TTC549 (cell line): ENCODE results near the gene FRY.

ENCODE experiments used
- FAIRE-seq: peaks from 2 replicates; lab custom pipeline; 2012; peaks lifted over from hg19 to GRCh38; lab: Jason Lieb, UNC

Gene FRY

DNA sequence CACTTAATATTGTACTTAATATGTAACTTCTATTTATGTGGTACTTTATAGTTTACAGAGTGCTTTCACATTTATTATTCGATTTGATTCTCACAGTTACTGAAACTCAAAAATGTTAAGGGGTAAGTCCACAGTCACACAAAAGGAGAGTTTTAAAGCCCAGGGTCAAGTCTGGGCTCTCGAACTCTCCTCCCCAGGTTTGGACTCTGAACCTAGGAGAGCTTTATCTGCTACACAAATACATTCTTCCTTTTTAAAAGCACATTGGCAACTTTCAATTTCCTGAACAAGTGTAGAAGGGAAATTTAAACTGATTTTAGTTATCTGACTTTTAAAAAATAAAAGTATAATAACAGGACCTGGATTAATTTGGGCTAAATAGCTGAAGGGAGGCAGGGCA lies 144.4 kb downstream of the FRY start:
- no peak for FAIRE-seq

- FAIRE-seq = no peak
Observed at GRCh38 chr13:32176696-32177095, 145.1 kb downstream of the FRY start.

- FAIRE-seq = no peak
Observed at GRCh38 chr13:32178763-32179162, 147.2 kb downstream of the FRY start.

GRCh38 chr13:32179708-32180107 lies 148.1 kb downstream of the FRY start:
- no peak for FAIRE-seq

DNA sequence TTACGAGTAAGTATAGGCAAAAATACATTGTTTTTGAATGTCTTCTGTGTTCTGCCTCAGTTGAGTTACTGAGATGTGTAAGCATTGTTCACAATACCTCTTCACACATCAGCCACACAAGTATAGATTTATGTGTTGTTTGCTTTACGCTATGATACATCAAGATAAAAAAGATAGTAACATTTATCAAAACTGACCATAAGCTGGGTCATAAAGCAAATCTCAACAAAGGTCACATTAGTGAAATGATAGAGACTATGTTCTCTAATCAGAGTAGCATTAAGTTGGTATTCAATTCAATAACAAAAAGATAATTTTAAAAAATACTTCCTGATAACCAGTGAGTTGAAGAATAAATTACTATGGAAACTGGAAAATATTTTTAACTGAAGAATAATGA lies 156.1 kb downstream of the FRY start:
- no peak for FAIRE-seq

GRCh38 chr13:32191452-32191998 lies 160.0 kb downstream of the FRY start:
- FAIRE-seq = no peak

- FAIRE-seq = no peak
Observed at GRCh38 chr13:32195713-32196112, 164.1 kb downstream of the FRY start.

GRCh38 chr13:32199168-32199567 lies 167.6 kb downstream of the FRY start:
- FAIRE-seq = no peak

GRCh38 chr13:32200741-32201140 lies 169.2 kb downstream of the FRY start:
- no peak for FAIRE-seq

DNA sequence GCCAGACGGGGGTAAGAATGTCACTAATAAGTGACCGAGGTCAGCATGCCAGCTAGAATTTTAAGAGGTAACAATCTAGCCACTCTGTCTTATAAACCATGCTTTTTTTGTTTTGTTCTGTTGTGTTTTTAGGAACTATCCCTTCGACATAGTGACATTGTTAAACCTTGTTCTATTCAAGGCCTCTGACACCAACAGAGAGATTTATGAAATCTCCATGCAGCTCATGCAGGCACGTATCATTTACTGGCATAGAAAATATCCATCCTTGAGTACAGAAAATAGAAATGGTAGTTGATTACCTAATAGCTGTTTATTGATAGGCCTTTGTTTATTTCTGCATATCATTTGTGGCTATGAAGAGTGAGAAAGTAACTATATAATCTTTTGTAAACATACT lies 170.2 kb downstream of the FRY start:
- FAIRE-seq = no peak

GRCh38 chr13:32202268-32202667 lies 170.7 kb downstream of the FRY start:
- no peak for FAIRE-seq

GRCh38 chr13:32203221-32203620 lies 171.6 kb downstream of the FRY start:
- FAIRE-seq = no peak

- no peak for FAIRE-seq
Observed at GRCh38 chr13:32203736-32204135, 172.2 kb downstream of the FRY start.

- FAIRE-seq = no peak
Observed at GRCh38 chr13:32205431-32206096, 174.0 kb downstream of the FRY start.

DNA sequence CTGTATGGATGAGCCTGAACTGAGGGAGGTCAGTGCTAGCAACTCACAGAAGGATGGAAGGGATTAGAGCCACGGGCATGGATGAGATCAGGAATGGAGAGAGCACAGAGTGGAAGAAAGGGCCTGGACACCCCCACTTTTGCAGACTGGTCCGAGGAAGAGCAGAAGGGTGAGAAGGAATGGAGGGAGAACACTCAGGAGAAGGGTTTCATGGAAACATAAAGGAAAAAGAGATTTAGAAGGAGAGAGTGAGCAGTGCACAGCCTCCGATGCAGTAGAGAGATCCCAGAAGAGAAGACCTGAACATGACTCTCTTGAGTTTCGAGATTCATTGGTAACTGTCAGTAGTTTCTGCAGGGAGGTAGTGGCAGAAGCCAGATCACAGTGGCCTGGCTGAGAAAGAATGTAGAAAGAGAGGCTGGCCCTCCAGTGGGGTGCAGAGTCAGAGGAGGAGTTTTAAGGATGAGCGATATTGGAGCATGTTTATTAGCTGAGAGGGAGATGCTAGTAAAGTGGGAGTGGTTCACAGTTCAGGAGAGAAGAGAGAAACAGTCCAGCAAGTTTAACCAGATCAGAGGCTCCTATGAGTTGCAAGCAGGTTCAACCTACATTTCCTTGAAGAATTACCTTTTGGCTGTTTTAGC lies 174.6 kb downstream of the FRY start:
- no peak for FAIRE-seq

- no peak for FAIRE-seq
Observed at GRCh38 chr13:32208860-32209259, 177.3 kb downstream of the FRY start.

GRCh38 chr13:32209652-32210051 lies 178.1 kb downstream of the FRY start:
- FAIRE-seq = no peak

DNA sequence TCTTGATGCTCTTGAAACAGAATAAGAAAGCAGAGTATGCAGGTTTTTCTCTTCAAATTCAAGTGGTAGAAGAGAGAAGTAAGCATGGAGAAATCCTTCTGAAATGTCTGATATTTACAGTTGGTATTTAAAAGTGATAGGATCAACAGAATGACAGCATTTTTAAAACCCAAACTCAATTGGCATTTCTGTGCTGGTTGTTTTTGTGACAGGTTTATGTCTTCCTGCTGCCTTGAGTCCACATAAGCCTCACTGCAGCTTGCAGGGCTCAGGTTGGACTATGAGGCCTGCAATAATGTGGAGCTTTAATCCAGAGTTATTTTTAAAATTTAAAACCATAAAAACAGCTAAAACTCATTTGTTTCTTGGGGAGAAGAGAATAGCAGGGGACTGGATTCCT lies 178.5 kb downstream of the FRY start:
- no peak for FAIRE-seq

DNA sequence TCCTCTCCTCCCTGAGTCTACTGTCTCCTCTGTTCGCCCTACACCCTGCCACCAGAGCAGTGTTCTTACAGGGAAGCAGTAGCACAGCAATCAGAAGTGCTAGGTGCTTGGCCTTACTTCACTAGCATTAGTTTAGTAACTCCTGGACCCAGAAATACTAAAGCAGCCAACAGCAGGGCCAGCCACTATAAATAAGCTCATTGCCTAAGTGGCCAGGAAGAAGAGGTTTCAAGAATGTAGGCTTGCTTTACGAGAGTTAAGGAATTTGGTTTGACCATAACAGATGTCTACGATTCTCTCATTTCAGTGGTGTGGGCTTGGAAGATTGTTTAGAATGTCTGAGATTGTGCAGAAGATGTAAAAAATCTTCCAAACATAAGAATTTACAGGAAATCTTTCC lies 180.2 kb downstream of the FRY start:
- FAIRE-seq = no peak

GRCh38 chr13:32212421-32212820 lies 180.8 kb downstream of the FRY start:
- FAIRE-seq = no peak

- no peak for FAIRE-seq
Observed at GRCh38 chr13:32213626-32214025, 182.1 kb downstream of the FRY start.

DNA sequence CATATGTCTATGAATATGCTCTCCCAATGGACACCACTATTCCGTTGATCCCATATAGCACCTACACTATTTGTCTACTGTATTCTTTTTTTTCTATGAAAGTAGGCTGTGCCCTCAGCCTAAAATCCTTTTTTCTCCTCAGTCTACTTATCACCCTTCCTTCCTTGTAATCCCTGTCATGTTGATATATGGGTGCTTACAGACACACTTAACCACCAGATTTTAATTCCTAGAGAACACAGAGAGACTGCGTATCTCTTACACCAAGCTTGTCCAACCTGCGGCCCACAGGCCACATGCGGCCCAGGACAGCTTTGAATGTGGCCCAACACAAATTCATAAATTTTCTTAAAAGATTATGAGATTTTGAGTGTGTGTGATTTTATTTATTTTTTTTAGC lies 182.5 kb downstream of the FRY start:
- no peak for FAIRE-seq

- no peak for FAIRE-seq
Observed at GRCh38 chr13:32216281-32216680, 184.7 kb downstream of the FRY start.

GRCh38 chr13:32222046-32222676 lies 190.6 kb downstream of the FRY start:
- FAIRE-seq = no peak
